Measurements from ENCODE around the gene NAALADL2. TPM values are rescaled to one million over a fixed set of nuclear protein-coding genes. Genes with fewer than 3 reads are reported as not detected.

Gene NAALADL2
- total RNA-seq, 1 experiment from 2014 or later = 2.7 TPM

DNA sequence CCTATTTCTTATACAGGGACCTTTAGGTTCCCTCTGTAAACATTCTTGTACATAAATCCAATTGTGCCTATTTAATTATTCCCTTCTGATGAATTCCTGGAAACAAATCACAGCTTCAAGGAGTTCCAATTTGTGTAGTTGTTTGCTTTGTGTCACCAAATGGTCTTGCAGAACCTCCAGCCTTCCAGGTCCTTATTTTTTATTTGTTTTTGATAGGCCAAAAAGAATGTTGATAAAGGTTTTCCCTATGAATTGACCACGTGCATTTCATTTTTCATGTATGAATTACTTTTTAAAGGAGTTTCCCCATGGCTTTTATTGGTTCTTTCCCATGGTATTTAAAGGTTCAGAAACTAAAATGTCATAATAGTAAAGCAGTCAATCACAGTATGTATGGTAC lies 243.0 kb downstream of the NAALADL2 start:
- ChIA-PET CTCF (no interaction called here), POLR2A (no interaction called here)
- Histone ChIP-seq H3K27ac (ENCODE audit: low read length) (no peak overlapping the region), H3K36me3 (ENCODE audit: control insufficient read depth, insufficient read depth, low read length) (no peaks in the 10 kb centered on the region; the same call in 1 of the 2 replicates), H3K9me3 (ENCODE audit: control insufficient read depth, insufficient read depth, low read depth, low read length) (no peaks in the 10 kb centered on the region), H3K27me3 (ENCODE audit: control insufficient read depth, insufficient read depth, low read length) (no peaks in the 10 kb centered on the region), H3K4me3 (ENCODE audit: low read depth in 2 of 2, low read length in 2 of 2) (no peak overlapping the region), H3K4me1 (ENCODE audit: control insufficient read depth, insufficient read depth, low read length) (no peaks in the 10 kb centered on the region)
- ATAC-seq (no peak), DNase-seq (ENCODE audit: low read depth, low spot score) (no peak)
- intact Hi-C loops (cut with micrococcal nuclease; ENCODE audit: unreplicated experiment) = no loop called here
- TF ChIP-seq TCF7L2 (IDR thresholded peaks at IDR 0.05; ENCODE audit: low read depth, low read length) (no peak), SIN3A (IDR thresholded peaks at IDR 0.05; ENCODE audit: borderline replicate concordance, insufficient read depth, low read depth, low read length) (no peak), POLR2AphosphoS5 (IDR thresholded peaks at IDR 0.05; ENCODE audit: low read depth, low read length) (no peak)
- TF ChIP-seq, protein P1, sequence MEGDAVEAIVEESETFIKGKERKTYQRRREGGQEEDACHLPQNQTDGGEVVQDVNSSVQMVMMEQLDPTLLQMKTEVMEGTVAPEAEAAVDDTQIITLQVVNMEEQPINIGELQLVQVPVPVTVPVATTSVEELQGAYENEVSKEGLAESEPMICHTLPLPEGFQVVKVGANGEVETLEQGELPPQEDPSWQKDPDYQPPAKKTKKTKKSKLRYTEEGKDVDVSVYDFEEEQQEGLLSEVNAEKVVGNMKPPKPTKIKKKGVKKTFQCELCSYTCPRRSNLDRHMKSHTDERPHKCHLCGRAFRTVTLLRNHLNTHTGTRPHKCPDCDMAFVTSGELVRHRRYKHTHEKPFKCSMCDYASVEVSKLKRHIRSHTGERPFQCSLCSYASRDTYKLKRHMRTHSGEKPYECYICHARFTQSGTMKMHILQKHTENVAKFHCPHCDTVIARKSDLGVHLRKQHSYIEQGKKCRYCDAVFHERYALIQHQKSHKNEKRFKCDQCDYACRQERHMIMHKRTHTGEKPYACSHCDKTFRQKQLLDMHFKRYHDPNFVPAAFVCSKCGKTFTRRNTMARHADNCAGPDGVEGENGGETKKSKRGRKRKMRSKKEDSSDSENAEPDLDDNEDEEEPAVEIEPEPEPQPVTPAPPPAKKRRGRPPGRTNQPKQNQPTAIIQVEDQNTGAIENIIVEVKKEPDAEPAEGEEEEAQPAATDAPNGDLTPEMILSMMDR (IDR thresholded peaks at IDR 0.05) = no peak
- TF ChIP-seq, protein P2, sequence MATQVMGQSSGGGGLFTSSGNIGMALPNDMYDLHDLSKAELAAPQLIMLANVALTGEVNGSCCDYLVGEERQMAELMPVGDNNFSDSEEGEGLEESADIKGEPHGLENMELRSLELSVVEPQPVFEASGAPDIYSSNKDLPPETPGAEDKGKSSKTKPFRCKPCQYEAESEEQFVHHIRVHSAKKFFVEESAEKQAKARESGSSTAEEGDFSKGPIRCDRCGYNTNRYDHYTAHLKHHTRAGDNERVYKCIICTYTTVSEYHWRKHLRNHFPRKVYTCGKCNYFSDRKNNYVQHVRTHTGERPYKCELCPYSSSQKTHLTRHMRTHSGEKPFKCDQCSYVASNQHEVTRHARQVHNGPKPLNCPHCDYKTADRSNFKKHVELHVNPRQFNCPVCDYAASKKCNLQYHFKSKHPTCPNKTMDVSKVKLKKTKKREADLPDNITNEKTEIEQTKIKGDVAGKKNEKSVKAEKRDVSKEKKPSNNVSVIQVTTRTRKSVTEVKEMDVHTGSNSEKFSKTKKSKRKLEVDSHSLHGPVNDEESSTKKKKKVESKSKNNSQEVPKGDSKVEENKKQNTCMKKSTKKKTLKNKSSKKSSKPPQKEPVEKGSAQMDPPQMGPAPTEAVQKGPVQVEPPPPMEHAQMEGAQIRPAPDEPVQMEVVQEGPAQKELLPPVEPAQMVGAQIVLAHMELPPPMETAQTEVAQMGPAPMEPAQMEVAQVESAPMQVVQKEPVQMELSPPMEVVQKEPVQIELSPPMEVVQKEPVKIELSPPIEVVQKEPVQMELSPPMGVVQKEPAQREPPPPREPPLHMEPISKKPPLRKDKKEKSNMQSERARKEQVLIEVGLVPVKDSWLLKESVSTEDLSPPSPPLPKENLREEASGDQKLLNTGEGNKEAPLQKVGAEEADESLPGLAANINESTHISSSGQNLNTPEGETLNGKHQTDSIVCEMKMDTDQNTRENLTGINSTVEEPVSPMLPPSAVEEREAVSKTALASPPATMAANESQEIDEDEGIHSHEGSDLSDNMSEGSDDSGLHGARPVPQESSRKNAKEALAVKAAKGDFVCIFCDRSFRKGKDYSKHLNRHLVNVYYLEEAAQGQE (IDR thresholded peaks at IDR 0.05; ENCODE audit: insufficient read depth in 1 of 2, low read depth in 2 of 2, low read length in 1 of 2) = no peak
- BruUV-seq (replicated peaks) = no TSS peak
- in situ Hi-C loops (cut with HindIII; ENCODE audit: low pct_unique_long_range_greater_than_20kb, low sequenced_read_pairs) = no loop called here

DNA sequence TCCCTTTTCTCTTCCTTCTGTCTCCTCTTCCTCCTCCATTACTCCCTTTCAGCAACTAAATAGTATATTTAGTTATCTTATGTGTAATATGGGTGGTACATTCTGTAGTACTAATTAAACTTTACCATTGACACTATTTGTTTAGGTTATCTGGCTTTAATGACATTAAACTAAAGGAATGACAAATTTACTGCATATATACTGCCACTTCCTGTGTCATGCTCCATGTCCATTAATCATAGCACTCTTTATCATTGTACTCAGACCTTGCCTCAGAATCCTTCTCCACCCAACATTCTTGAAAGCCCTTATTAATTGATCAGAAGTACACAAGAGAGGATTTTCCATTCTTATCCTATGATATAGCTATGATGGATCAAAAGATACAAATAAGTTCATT lies 244.2 kb downstream of the NAALADL2 start:
- in situ Hi-C loops (cut with HindIII; ENCODE audit: low pct_unique_long_range_greater_than_20kb, low sequenced_read_pairs) (no loop called here), intact Hi-C loops (cut with micrococcal nuclease; ENCODE audit: unreplicated experiment) (no loop called here)
- DNase-seq (ENCODE audit: low read depth, low spot score) = no peak
- Histone ChIP-seq H3K9me3 (ENCODE audit: control insufficient read depth, insufficient read depth, low read depth, low read length) (no peaks in the 10 kb centered on the region), H3K4me1 (ENCODE audit: control insufficient read depth, insufficient read depth, low read length) (no peaks in the 10 kb centered on the region), H3K36me3 (ENCODE audit: control insufficient read depth, insufficient read depth, low read length) (no peaks in the 10 kb centered on the region; the same call in 1 of the 2 replicates), H3K4me3 (ENCODE audit: low read depth in 2 of 2, low read length in 2 of 2) (no peak overlapping the region), H3K27me3 (ENCODE audit: control insufficient read depth, insufficient read depth, low read length) (no peaks in the 10 kb centered on the region), H3K27ac (ENCODE audit: low read length) (no peak overlapping the region)
- ChIA-PET CTCF (no interaction called here), POLR2A (no interaction called here)
- no TSS peak for BruUV-seq (replicated peaks)
- TF ChIP-seq POLR2AphosphoS5 (IDR thresholded peaks at IDR 0.05; ENCODE audit: low read depth, low read length) = no peak
- TF ChIP-seq, protein P2 (IDR thresholded peaks at IDR 0.05; ENCODE audit: insufficient read depth in 1 of 2, low read depth in 2 of 2, low read length in 1 of 2) = no peak
- TF ChIP-seq SIN3A (IDR thresholded peaks at IDR 0.05; ENCODE audit: borderline replicate concordance, insufficient read depth, low read depth, low read length) = no peak
- TF ChIP-seq, protein P1 (IDR thresholded peaks at IDR 0.05) = no peak
- no peak for TF ChIP-seq TCF7L2 (IDR thresholded peaks at IDR 0.05; ENCODE audit: low read depth, low read length)
- ATAC-seq = no peak
